Skin of body (tissue), 2 donors: Measurements from ENCODE around the gene LILRA2. TPM values are rescaled to one million over a fixed set of nuclear protein-coding genes. Genes with fewer than 3 reads are reported as not detected.
"Not testable (repeated sequence)": the region's sequence is repeated elsewhere in the genome, so short reads cannot be mapped to it uniquely, and the experiment has no call there.

Experiments used
- DNase-seq: peaks from one replicate; lab custom pipeline; 2025; lab: John Stamatoyannopoulos, UW
- total RNA-seq: library from RNA; depleted of rRNA; stranded (reverse); fragments of >200 nt; gene quantifications from one replicate; pipeline ENCODE4 v1.2.3, GENCODE V29; 2014

The LILRA2 gene
- total RNA-seq, result 1.1 TPM

GRCh38 chr19:54573330-54573872, at the start of gene LILRA2:
LILRA2 (plus strand) TSS chr19:54573790; CDS start chr19:54573879, 89 bp downstream.
- no peak for DNase-seq

- DNase-seq, result no peak
Observed at GRCh38 chr19:54525636-54526035, 48.0 kb upstream of the LILRA2 start.

GRCh38 chr19:54526972-54527371, 46.6 kb upstream of the LILRA2 start:
- no peak for DNase-seq

GRCh38 chr19:54530866-54531265, 42.7 kb upstream of the LILRA2 start:
- DNase-seq, result no peak

- no peak for DNase-seq
Observed at GRCh38 chr19:54532528-54532927, 41.1 kb upstream of the LILRA2 start.

DNA sequence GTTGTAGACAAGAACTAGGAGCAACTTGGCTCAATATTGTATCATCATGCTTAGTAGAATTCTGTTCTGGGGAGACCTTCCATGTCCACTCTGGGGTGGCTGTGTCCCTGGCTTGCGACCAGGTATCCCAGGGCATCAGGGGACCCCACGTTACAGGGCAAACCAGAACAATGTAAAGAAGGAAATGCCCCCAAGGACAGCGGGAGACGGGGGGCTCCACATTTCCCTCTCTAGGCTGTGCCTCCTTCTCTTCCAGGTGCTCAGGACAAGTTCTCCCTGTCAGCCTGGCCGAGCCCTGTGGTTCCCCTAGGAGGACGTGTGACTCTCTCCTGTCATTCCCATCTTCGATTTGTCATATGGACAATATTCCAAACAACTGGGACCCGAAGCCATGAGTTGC, 40.1 kb upstream of the LILRA2 start:
- DNase-seq, result no peak

- DNase-seq, result no peak
Observed at GRCh38 chr19:54534156-54534555, 39.4 kb upstream of the LILRA2 start.

GRCh38 chr19:54535601-54536000, 38.0 kb upstream of the LILRA2 start:
- no peak for DNase-seq

- DNase-seq, result no peak
Observed at GRCh38 chr19:54536956-54537355, 36.6 kb upstream of the LILRA2 start.

GRCh38 chr19:54541712-54542111, 31.9 kb upstream of the LILRA2 start:
- no peak for DNase-seq

- DNase-seq, result no peak
Observed at GRCh38 chr19:54548806-54549205, 24.8 kb upstream of the LILRA2 start.

- no peak for DNase-seq
Observed at GRCh38 chr19:54549224-54549623, 24.4 kb upstream of the LILRA2 start.

- DNase-seq, result no peak
Observed at GRCh38 chr19:54551293-54551692, 22.3 kb upstream of the LILRA2 start.

GRCh38 chr19:54551950-54552912, 21.4 kb upstream of the LILRA2 start:
- DNase-seq, result no peak

DNA sequence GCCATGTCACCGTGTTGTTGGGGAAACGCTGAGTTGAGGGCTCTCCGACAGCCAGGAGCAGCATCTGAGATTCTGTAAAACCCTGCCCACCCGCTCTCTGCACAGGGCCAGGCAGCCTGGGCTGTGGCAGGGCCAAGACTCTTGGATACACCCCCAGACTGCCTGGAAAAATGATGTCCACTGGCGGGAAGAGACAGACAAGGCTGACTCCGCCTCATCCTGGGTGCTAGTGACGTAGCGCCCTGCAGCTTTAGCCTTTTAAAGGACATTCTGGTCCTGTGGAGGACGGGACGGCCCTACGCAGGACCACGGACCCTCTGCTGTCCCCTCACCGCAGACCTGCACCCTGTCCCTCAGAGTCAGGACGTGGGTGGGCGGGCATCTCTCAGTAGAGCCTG, 20.7 kb upstream of the LILRA2 start:
- no peak for DNase-seq

DNA sequence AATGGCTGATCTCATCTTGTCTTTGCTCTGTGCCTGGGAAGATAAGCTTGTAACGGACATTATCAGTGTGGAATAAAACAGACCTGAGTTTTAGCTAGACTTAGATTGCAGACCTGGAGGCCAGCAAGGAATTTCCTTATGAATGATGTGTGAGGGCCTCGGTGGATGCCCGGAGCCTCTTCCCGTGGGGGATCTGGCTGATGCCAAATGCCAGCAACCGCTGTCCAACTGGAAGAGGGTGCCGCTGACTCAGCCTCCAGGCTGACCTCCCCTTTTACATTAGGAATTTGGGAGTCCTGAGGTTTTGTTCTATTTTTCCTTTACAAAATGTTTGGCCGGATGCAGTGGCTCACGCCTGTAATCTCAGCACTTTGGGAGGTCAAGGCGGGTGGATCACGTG, 19.6 kb upstream of the LILRA2 start:
- DNase-seq, result no peak

DNA sequence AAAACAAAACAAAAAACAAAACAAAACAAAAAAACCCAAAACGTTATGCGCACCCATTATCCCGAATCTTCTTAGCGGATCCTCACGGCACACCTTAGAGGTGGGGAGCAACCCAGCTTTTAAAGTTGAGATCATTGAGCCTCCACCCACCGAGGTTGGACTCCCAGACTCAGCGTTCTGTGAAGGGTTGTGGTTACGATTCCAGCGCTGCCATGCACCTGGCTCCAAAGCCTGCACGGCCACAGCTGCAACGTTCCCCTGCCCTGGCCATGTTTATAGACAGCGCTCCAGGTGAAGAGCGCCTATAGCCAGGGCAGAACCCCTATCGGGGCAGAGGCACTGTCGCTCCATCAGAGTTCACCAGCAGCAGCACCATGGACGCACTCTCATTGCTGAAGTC, 18.7 kb upstream of the LILRA2 start:
- no peak for DNase-seq

DNA sequence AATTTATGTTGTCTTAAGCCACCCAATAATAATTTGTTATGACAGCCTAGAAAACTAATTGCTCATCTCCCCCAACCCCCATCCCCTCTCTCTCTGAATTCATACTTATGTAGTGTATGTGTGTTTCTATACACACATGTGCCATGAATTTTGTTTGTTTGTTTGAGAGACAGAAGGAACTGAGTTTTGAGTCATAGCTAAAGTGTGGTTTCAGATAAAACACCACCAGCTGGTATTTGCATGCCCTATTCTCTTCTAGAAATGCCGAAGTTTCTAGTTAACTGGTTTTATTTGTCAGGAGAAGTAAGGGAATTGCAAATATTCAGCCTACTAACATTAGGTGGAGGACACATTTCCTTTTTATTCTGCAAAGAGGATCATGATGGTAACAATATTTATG, 17.4 kb upstream of the LILRA2 start:
- DNase-seq, result no peak

DNA sequence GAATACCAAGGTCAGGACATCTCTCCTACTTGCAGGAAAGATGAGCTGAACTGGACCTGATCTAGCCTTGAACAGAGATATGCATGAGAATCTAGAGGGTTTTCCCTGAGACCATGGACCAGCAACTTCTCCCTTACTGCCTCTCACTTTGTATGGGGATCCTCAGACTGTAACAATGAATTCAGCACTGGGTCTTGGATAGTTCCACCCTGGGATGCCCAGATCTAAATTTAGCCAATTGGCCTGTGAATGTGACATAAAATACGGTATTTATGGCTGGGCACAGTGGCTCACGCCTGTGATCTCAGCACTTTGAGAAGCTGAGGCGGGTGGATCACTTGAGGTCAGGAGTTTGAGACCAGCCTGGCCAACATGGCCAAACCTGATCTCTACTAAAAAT, 15.3 kb upstream of the LILRA2 start:
- no peak for DNase-seq

DNA sequence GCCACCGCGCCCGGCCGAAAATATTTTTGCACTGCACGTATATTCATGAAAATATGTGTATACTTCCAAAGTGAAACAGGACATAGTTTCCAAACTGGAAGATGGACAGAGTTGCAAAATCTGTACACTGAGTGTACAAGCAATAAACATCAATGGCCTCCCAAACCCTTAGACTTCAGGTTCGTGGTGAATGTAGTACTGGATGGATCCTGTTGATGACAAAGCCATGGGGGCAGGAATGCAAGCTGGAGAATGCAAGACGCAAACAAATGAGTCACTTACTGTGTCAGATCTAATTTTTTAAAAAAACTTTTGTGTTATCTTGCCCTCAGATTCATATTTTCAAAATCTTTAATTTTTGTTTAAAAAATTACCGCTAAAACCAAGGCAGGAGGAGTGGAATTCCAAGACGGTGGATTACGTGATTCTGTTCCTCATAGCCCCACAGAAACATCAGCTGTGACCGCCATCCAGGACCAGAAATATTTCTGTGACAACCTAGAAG, 12.7 kb upstream of the LILRA2 start:
- DNase-seq, result no peak

DNA sequence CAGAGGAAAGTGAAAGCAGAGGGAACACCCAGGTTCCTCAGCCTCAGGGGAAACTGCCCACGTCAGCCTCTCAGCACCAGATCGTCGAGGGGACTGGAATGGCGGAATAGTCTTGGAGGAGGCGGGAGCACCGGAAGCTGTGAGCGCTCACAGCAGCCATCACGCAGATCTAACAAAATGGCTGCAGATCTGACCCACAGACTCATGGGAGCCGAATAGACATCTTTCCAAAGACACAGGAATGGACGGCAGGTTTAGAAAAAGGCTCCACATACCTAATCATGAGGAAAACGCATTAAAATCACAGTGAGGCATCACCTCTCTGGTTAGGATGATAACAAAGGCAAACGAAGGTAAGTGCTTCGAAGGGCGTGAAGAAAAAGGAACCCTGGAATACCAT, 11.8 kb upstream of the LILRA2 start:
- DNase-seq, result no peak

GRCh38 chr19:54563206-54563605, 10.4 kb upstream of the LILRA2 start:
- not testable (repeated sequence) for DNase-seq

GRCh38 chr19:54570316-54570715, 3.3 kb upstream of the LILRA2 start:
- no peak for DNase-seq
